WERI-Rb-1 (cell line): ENCODE results near the gene RAB43.
"Not testable (repeated sequence)": the region's sequence is repeated elsewhere in the genome, so short reads cannot be mapped to it uniquely, and the experiment has no call there.

Source experiments
- DNase-seq: peaks from one replicate; pipeline ENCODE4 v3.0.0-alpha.2; 2020
- H3K27ac ChIP-seq: fragments of 250-450 bp; sonication (Bioruptor Pico); 2 replicates; pipeline ENCODE4 v1.5.1; 2020; ENCODE audit warnings: mild to moderate bottlenecking, moderate library complexity
- H3K27me3 ChIP-seq: fragments of 250-450 bp; sonication (Bioruptor Pico); 2 replicates; pipeline ENCODE4 v1.5.1; 2021; ENCODE audit warnings: mild to moderate bottlenecking, low read depth, moderate library complexity; ENCODE audit not compliant: insufficient read depth, severe bottlenecking
- H3K36me3 ChIP-seq: fragments of 250-450 bp; sonication (Bioruptor Pico); 2 replicates; pipeline ENCODE4 v1.5.1; 2020; ENCODE audit warnings: mild to moderate bottlenecking, moderate library complexity
- H3K4me3 ChIP-seq: 2 replicates; pipeline ENCODE4 v1.5.1; 2011; ENCODE audit warnings: low read depth, mild to moderate bottlenecking, control low read depth, low read length
- H3K9me3 ChIP-seq: fragments of 250-450 bp; sonication (Bioruptor Pico); 2 replicates; pipeline ENCODE4 v1.5.1; 2021; ENCODE audit warnings: mild to moderate bottlenecking, moderate library complexity; ENCODE audit not compliant: severe bottlenecking
- CTCF ChIP-seq: IDR thresholded peaks from 2 replicates; pipeline ENCODE4 v1.5.1; 2011; ENCODE audit warnings: low read depth, mild to moderate bottlenecking, control low read depth, inconsistent platforms, low read length

Gene RAB43

GRCh38 chr3:129103296-129103695 is 18.3 kb downstream of the RAB43 start:
- no peak for DNase-seq
- no peaks in the 10 kb centered on the region for H3K9me3 ChIP-seq
- no peak for TF ChIP-seq CTCF
- H3K27ac ChIP-seq, result no peak overlapping the region
- H3K4me3 ChIP-seq, result no peak overlapping the region
- no peaks in the 10 kb centered on the region for H3K27me3 ChIP-seq
- no peaks in the 10 kb centered on the region for H3K36me3 ChIP-seq

GRCh38 chr3:129101370-129102138 is 20.1 kb downstream of the RAB43 start:
- no peak overlapping the region for H3K27ac ChIP-seq
- no peak for TF ChIP-seq CTCF
- DNase-seq, result no peak

GRCh38 chr3:129100274-129100673 is 21.3 kb downstream of the RAB43 start:
- DNase-seq, result no peak
- Histone ChIP-seq H3K9me3 (no peaks in the 10 kb centered on the region), H3K4me3 (no peak overlapping the region), H3K27ac (no peak overlapping the region), H3K27me3 (no peaks in the 10 kb centered on the region), H3K36me3 (no peaks in the 10 kb centered on the region)
- no peak for TF ChIP-seq CTCF

More at GRCh38 chr3:129101370-129102138, 20.1 kb downstream of the RAB43 start:
- Histone ChIP-seq H3K4me3 (no peak overlapping the region), H3K9me3 (no peaks in the 10 kb centered on the region), H3K36me3 (no peaks in the 10 kb centered on the region), H3K27me3 (no peaks in the 10 kb centered on the region)

- H3K4me3 ChIP-seq, result no peak overlapping the region
- DNase-seq, result no peak
- H3K27ac ChIP-seq, result no peak overlapping the region
- H3K27me3 ChIP-seq, result no peaks in the 10 kb centered on the region
- no peaks in the 10 kb centered on the region; the same call in 1 of the 2 replicates for H3K36me3 ChIP-seq
- no peak for TF ChIP-seq CTCF
- no peaks in the 10 kb centered on the region for H3K9me3 ChIP-seq
Observed at GRCh38 chr3:129095285-129095684, 26.3 kb downstream of the RAB43 start.

- DNase-seq, H3K27me3 ChIP-seq, H3K36me3 ChIP-seq, H3K27ac ChIP-seq, H3K9me3 ChIP-seq, H3K4me3 ChIP-seq: not testable (repeated sequence)
Observed at GRCh38 chr3:129088312-129088711, 33.3 kb downstream of the RAB43 start.

GRCh38 chr3:129087904-129088303 is 33.7 kb downstream of the RAB43 start:
- not testable (repeated sequence) for H3K36me3 ChIP-seq, H3K9me3 ChIP-seq, H3K4me3 ChIP-seq, H3K27me3 ChIP-seq, H3K27ac ChIP-seq
- DNase-seq, result peak; percentile 63

- Histone ChIP-seq H3K9me3 (no peaks in the 10 kb centered on the region), H3K27me3 (no peaks in the 10 kb centered on the region), H3K4me3 (no peak overlapping the region), H3K36me3 (no peaks in the 10 kb centered on the region), H3K27ac (no peak overlapping the region)
- no peak for DNase-seq
- TF ChIP-seq CTCF, result no peak
Observed at GRCh38 chr3:129087138-129087702, 34.4 kb downstream of the RAB43 start.
